ENCODE measurements around the gene SLC6A12. TPM values are rescaled to one million over a fixed set of nuclear protein-coding genes. Genes with fewer than 3 reads are reported as not detected.

The SLC6A12 gene
- total and polyA plus RNA-seq, 11 donors, result 0.11 to 3.8 (median 0.86) TPM; not detected in 1

- H3K4me3 ChIP-seq, result no peak overlapping the region
- no peak for ATAC-seq
Measured at GRCh38 chr12:227923-228845, 14.2 kb upstream of the SLC6A12 start.

GRCh38 chr12:227286-227915 lies 13.4 kb upstream of the SLC6A12 start:
- ATAC-seq (no peak), DNase-seq (no peak)
- no peaks in the 10 kb centered on the region for H3K9me3 ChIP-seq
- intact Hi-C loops (cut with DNase I), result no loop called here
- H3K36me3 ChIP-seq, result no peaks in the 10 kb centered on the region
- H3K4me3 ChIP-seq, result no peak overlapping the region
- WGBS, 4 donors, result 88 to 100% (median 93%) methylated on average over 7 of the region's 7 CpGs
- H3K27ac ChIP-seq, result no peak overlapping the region
- no peaks in the 10 kb centered on the region for H3K4me1 ChIP-seq
- TF ChIP-seq POLR2A (IDR thresholded peaks at IDR 0.05) (no peak), CTCF (IDR thresholded peaks at IDR 0.05) (no peak)
- H3K27me3 ChIP-seq, result no peaks in the 10 kb centered on the region

More at GRCh38 chr12:227923-228845, 14.2 kb upstream of the SLC6A12 start:
- TF ChIP-seq POLR2A (IDR thresholded peaks at IDR 0.05), result no peak
- no peak for TF ChIP-seq CTCF (IDR thresholded peaks at IDR 0.05)
- 80 to 89% (median 81%) methylated on average over 18 of the region's 18 CpGs for WGBS, 4 donors
- no peak overlapping the region for H3K27ac ChIP-seq
- no peak for DNase-seq
- intact Hi-C loops (cut with DNase I), result no loop called here
- no peaks in the 10 kb centered on the region for H3K36me3 ChIP-seq
- H3K27me3 ChIP-seq, result no peaks in the 10 kb centered on the region
- no peaks in the 10 kb centered on the region for H3K4me1 ChIP-seq
- H3K9me3 ChIP-seq, result no peaks in the 10 kb centered on the region

DNA sequence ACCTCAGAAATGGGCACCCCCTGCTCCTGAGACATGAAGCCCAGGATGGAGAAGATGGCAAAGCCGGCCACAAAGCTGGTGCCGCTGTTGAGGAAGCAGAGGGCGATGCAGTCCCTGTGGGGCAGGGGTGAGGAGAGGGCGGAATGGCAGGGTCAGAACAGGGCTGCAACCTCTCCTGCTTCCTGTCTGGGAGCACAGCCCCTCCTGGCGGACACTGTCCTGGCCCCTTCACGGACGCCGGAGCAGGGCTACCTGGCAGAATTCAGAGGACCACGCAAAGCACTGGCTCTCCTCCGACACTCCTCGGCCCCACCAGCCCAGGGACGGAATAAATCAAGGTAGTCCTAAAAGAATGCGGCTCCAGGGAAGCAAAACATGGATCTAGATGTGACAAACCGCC lies 12.4 kb upstream of the SLC6A12 start:
- no peaks in the 10 kb centered on the region for H3K4me1 ChIP-seq
- TF ChIP-seq POLR2A (IDR thresholded peaks at IDR 0.05) (no peak), CTCF (IDR thresholded peaks at IDR 0.05) (no peak)
- no peaks in the 10 kb centered on the region for H3K9me3 ChIP-seq
- no peak overlapping the region for H3K27ac ChIP-seq
- no peaks in the 10 kb centered on the region for H3K36me3 ChIP-seq
- intact Hi-C loops (cut with DNase I), result no loop called here
- ATAC-seq (no peak), DNase-seq (no peak)
- 81 to 88% (median 84%) methylated on average over 13 to 14 of the region's 14 CpGs for WGBS, 4 donors
- H3K27me3 ChIP-seq, result no peaks in the 10 kb centered on the region
- H3K4me3 ChIP-seq, result no peak overlapping the region

DNA sequence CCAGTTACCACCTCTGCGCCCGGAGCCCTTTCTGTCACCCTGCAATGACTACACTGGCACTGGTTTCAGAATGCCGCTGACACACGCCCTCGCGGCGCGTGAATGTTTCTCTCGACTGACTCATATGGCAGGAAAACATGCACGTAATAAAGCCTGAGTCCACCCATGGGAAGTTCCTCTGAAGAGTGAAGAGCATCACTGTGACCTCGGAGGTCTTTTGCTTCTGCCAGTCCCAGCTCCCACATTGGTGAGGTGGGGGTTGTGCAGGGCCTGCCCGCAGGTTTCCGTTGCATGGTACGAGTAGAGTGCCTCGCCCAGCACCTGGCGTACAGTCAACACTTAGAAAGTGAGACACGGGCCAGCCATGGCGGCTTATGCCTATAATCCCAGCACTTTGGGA lies 11.1 kb upstream of the SLC6A12 start:
- TF ChIP-seq CTCF (IDR thresholded peaks at IDR 0.05), result no peak
- no peak for TF ChIP-seq POLR2A (IDR thresholded peaks at IDR 0.05)
- intact Hi-C loops (cut with DNase I), result no loop called here
- Histone ChIP-seq H3K4me1 (no peaks in the 10 kb centered on the region), H3K36me3 (no peaks in the 10 kb centered on the region), H3K9me3 (no peaks in the 10 kb centered on the region), H3K27me3 (peaks cover 0 to 2% (median 0%) of the 10 kb centered on the region in 9 donors), H3K27ac (no peak overlapping the region), H3K4me3 (no peak overlapping the region)
- DNase-seq (no peak), ATAC-seq (no peak)
- WGBS, 4 donors, result 92% methylated on average over 18 of the region's 18 CpGs

Data from heart left ventricle (tissue), 16 donors.